ENCODE results near the gene RRBP1.

Gene RRBP1

DNA sequence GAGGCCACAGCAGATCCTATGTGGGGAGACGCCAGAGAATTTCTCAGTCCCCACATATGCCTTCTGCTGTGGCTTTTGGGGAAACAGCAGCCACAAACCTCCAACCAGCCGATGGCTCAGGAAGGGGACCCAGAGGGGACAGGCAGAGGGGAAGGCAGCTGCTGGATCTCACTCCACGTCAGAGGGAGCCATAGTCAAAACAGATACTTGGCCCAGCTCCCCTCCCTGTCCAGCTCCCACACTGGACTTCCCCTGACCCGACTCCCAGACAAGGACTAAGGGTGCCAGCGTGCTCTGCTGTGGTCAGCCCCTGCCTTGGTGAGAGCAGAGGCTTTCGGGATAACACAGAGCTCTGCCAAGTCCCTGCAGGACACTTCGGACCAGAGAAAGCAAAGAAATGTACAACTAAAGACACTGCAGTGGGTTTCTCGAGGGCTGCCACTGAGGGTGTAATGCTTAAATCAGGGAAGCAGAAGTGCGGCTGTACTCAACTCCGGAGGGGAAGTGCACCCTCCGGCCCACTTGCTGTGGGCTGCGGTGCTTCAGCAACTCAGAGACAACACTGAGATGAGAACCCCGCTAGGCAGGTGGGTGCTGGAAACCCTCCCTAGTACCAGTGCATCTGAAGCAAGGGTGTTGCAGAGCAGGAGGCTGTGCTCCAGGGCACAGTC is 47.2 kb downstream of the RRBP1 start:
- DNase-seq: no peak

DNA sequence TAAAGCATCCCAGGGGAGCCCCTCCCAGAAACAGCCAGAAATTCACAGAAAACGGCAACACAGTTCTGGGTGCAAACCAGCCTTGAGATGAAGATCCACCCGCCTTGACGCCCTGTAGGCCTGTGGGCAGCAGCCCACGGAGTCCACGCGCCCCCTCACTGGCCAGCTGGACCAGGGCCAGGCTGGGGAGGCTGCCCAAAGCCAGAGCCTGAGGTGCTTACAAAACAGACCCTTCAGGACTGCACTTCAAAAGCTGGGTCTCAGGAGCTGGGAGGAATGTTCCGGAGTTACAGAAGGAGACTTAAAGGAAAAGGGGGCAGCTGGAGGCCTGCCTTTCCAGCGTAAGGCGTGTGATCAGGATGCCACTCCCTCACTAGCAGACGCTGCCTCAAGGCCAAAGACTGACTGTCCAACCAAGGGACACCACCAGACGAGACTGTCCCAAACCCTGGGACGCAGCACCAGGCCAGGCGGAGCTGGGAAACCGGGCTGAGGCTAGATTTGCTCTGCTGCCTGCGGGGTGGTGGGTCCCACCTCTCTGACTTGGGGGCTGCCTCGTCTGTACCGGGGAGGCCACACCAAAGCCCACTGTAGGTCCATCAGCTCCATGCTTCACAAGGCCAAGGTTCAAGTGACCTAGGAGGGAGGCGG is 48.1 kb downstream of the RRBP1 start:
- no peak for DNase-seq

DNA sequence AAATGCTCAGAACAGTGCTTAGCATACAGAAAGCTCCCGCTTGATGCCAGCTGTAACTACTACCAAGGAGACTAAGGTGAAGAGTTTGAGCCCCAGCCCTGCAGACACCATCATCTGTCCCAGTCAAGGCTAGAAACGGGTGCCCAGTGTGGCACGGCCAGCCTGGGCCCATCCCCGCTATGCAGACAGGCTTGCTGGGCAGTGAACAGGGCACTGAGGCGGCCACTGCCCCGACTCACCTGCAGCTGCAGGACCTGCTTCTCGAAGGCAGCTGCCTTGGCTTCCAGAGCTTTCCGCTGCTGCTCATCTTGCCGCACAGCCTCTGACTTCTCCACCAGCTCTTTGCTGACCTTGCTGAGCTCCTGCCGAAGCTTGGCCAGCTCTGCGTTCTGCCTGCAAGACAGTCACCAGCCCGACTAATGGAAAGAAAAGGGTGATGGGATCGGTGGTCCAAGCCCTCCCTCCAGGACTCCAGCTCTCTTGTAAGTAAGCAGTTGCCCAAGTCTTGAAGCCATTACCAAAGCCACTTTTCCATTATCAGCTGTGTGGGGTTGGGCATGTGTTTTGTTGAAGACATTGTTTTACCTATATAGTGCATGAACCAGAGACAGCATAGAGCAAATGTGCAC is 48.7 kb downstream of the RRBP1 start:
- DNase-seq: no peak

DNA sequence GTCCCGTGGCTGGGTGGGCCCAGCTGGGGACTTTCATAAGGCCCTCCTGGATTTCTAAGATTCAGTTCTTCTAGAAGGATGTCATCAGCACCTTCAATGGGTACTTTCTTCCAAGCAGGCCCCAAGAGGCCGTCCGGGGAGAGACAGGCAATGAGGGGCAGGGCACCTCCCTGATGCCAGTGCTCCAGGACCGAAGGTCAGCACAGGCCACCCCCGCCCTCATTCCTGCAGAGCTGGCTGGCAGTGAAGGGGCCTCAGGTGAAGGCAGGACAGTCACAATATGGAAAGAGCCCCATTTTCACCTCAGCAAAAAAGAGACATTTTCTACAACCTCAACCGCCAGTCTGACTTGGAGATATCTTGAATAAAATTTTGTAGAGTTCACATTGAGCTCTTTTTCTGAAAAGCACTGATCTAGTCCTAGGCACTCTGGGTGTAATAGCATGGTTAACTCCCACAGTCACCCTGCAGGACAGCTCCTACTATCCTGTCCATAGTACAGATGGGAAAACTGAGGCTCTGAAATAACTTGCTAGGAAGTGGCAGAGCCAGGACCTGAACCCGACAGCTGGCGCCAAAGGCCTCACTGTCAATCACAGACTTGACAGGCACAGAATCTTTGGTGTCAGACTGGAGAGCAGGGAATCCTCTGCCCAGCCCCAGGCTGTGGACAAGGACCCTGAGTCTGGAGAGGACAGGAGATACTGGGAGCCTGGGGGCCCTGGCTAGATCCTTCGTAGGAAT is 50.3 kb downstream of the RRBP1 start:
- no peak for DNase-seq

DNA sequence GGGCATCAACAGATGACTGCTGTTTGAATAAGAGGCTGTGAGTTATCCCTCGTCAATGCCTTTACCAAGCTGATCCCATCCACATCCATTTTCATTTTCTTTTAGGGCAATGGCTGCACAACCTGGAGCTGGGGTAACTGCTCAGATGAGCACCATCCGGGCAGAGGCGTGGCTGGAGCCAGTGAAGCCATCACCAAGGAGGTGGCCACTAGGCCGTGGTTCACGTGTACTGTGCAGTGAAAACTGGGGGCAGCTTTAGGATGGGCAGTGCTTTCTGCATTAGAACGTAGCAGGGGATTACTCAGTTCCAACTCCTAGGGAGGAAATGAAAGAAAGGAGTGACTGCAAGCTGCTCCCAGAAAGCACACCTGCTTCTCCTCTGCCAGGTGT is 51.2 kb downstream of the RRBP1 start:
- no peak for DNase-seq

DNA sequence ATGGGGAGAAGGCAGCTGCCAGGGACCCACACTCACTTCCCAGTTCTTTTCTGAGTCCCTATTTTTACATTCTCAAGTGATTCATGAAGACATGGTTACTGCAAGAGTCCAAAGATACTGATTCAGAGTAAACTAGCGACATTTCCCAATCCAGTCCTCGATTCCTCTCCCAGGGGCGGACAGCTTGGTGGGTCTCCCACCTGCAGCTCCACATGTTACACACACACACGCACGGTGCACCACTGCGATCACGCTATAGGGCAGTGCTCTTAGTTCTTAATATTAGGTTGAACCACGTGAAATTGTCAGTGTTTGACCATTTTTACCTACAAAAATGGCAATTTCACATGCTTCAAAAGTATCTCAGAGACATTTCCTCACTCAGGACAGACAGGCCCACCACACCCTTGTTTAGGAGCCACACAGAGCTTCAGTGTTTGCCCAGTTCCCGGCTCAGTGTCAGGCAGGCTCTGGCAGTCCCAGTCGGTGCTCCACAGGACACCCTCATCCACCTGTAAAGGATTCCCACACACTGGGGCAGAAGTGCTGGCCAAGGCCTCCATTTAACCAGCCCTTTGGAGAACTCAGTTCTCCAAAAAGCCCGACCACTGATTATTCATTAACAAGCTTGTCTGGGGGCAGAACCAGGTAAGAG is 51.8 kb downstream of the RRBP1 start:
- DNase-seq: no peak

DNA sequence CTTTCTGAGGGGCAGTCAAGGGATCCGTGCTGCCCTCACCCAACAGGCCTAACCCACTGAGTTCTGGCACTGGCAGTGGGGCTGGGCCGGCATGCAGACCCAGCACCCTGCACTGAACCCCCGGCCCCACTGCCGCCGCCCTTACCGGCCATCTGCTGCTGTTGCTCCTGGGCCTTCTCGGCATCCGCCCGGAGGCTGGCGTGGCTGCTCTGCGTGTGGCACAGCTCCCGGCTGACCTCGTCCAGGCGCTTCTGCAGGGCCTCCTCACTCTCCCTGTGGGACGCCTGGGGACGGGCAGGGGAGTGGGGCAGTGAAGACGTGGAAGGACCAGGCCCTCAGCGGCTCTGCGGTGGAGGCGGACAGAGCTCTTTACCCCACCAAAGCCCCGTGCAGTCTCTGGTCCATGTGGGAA is 52.4 kb downstream of the RRBP1 start:
- DNase-seq: no peak

DNA sequence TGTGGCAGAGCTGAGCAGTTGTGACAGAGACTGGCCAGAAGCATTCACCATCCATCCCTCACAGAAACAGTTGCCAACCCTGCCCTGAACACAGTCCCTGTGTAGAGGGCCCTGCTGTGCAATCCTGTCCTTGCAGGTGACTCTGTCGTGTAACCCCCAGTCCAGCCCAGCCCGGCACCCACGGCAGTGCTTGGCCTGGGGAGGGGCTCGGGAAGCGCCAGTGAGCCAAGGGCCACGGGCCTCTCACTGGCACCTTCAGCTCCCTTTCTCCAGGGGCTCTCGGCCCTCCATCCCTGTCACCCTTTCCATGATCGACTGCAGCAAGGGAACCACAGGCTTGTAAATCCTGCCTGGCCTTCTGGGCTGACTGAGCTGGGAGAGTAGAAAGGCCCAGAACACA is 53.0 kb downstream of the RRBP1 start:
- no peak for DNase-seq

DNA sequence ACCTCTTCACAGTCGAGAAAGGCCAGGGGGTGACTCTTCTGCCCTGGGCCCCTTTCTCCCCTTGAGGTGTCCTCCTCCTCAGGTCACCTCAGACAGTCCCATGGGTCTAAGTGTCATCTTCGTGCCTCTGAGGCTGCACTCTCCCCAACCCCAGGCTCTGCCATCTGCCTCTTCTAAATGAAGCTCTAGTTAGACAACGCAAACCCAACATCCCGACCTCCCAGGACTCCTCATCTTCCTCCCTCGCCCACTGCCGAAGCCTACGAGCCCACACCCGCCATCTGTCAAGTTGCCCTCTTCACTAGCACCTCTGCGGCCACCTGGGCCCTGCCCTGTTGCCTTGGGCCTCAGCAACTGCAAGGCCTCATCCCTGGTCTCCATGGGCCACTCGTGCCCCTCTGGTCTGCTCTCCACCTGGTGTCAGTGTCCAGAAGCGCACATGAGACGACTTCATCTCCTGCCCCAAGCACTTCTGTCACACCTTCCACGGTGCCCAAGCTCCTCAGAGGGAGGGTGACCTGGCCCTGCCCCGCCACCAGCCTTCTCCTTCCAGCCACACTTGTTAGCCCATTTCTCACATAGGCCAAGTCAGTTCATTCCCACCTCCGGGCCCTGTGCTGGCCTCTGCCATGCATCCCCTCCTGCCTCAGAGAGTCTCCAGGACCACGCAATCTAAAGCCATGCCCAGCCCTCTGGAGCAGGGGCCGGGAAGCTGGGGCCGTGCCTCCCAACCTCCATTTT is 53.8 kb downstream of the RRBP1 start:
- DNase-seq: no peak

DNA sequence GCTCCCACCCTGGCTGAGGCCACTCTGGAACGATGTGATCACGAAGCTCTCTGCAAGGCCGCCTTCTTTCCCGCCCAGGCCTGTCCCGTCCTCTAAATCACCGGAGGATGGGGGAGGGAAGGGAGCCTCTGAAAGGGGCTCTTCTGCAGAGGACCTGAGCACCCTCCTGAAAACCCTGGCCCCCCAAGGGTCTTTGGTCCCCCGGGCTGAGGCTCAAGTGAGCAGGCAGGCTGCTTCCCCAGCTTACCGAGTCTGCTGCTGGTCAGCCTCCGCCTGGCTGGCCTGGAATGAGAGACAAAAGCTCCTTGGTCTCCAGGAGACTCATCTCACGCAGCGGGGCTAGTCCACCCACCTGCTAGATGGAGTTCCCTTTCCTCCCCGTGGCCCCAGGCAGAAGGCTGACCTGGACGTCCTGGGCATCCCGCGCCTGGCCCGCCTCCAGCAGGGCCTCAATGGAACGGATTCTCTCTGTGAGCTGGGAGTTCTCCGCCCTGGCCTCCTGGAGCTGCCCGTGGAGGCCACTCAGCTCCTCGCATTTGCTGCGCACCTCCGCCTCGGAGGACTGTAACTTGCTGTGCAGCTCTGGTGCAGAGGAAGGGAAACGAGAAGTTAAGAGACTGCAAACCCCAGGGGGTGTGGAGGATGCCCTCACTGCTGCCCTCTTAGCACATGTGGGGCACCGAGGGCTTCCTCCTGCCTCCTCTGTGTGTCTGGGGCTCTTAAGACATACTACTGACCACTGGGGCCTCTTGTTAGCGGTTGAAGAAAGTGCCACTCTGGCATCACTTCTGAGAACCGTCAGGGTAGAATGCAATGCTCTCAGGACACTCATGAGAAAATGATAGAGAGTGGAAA is 54.7 kb downstream of the RRBP1 start:
- DNase-seq: no peak

DNA sequence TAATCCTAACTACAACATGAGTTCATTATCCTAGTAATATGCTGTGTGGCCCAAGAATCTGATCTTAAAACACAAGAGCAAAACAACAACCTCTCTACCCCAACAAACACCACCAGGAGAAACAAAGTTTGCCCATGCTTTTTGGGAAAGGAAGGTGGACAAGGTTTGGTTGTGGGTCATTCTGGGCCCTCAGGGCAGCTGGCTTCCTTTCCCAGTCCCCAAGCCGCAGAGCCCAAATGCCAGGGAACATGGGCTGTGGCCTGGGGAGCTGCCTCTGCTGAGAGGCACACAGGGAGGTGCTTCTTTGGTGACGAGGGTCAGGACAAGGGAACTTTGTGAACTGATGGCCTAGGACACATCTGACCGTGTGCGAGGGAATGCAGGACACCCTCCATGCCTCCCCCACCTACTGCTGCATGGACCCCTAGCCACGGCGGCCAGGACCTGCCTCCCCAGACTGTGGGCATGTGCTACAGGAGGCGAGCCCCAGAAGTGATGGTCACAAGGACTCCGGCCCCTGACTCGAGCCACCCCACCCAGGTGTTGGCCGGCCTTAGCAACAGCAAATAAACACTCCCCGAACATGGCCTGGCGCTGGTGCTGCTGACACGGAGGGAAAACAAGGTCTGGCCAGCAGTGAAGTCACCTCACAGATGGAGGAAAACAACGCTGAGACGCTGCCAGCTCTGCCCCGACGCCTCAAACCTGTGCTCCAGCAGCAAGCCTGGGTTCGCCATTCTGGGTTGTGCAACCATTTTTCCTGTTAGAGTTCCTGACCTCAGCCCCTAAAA is 55.6 kb downstream of the RRBP1 start:
- no peak for DNase-seq

DNA sequence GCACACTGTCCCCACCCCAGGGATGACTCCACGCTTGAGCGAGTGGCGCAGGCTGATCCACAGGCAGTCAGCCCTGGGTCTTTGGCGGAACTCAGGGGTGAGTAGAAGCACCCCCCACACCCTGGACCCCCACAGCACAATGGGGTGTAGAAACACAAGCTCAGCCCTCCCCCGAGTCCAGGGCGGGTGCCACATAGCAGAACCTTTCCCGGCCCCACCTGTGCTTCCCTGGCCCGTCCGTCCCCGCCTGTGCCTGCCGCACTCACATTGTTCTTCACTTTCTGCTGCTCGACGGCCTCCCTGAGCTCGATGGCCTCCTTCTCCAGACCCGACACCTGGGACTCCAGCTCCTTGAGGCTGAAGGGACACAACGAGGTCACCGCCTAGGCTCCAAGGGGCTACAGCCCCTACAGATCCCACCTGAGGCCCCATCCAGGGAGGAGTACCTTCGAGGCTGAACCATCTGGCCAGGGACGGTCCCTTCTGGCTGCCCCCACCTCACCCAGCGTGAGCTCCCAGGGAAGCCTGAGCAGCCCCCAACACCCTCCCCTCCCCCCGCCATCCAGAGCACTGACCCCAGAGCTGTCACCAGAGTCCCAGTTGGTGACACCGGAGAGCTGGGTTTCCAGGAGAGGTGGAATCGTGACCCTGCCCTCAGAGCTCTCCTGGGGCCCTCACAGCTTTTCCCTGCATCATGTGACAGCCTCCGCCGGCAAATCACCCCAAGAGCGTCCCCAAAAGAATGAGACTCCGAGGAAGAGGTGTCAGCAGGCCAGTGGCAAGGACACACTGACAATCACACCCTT is 56.6 kb downstream of the RRBP1 start:
- DNase-seq: no peak

DNA sequence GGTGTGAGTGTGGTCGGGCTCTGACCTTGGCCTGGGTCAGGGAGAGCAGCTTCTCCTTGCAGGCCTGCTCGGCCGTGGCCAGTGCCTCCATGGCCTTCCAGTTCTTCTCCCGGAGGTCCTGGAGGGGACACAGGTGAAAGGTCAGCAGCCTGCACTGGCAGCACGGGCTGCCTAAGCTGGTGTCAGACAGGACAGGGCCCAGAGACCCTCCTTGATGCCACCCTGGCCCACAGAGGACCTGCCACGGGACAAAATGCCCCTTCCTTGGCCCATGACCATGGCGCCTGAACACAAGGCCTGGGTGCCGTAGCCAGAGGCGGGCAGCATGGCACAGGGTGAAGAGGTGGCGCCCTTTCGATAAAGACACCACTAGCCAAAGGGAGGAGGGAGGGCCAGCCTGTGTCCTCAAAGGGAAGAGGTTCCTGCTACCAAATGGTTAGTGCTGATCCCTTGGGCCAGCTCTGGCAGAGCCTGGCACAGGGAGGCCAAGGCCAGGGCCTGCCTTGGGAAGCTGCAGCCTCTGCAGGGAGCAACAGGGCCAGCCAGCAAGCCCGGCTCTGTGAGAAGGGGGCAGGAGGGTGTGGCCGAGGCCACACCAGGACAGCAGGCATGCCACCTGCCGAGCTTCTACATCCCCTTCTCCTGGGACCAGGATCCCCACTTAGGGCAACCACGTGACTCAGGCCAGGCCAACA is 57.3 kb downstream of the RRBP1 start:
- DNase-seq: no peak

DNA sequence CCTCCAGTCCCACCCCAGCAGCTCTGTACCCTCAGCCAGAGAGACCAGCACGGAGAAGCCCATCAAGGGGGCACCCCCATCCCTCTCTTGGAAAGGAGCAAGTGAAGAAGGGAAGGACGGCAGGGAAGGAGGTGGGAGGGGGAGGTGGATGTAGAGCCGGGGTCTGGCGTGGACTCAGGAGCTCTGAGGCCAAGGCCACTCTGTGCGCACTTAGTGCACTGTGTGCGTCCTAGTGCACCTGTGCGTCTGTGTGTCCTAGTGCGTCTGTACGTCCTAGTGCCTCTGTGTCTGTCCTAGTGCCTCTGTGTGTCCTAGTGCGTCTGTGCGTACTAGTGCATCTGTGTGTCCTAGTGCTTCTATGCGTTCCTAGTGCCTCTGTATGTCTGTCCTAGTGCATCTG is 58.0 kb downstream of the RRBP1 start:
- DNase-seq: no peak

DNA sequence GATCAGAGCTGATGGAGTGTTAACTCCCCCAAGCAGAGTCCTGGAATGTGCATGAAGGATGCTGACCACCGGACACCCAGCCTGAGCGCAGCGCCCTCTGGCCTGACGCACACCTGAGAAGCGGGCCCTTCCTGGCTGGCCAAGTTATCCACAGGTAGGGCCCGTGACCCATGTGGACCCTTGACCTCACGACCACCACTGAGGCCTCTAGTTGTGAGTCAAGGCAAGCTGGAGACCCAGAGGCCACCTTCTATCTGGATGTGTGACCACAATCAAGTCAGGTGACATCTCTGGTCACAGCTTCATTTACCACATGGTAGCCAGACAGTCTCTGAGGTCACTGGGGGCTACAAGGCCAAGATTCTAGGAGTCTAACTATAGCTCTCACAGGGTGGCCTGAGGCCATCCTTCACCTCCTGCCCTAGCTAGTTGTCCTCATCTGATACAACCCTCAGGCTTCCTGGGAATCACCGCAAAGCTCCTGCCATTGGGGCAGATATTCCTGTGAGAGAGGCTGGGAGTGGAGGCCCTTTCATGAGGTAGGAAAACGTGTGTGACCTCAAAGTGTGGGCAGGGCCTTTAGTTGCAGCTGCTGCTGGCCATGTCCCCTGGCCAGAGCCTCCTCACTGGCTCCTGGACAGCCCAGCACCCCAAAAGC is 59.1 kb downstream of the RRBP1 start:
- DNase-seq: no peak

DNA sequence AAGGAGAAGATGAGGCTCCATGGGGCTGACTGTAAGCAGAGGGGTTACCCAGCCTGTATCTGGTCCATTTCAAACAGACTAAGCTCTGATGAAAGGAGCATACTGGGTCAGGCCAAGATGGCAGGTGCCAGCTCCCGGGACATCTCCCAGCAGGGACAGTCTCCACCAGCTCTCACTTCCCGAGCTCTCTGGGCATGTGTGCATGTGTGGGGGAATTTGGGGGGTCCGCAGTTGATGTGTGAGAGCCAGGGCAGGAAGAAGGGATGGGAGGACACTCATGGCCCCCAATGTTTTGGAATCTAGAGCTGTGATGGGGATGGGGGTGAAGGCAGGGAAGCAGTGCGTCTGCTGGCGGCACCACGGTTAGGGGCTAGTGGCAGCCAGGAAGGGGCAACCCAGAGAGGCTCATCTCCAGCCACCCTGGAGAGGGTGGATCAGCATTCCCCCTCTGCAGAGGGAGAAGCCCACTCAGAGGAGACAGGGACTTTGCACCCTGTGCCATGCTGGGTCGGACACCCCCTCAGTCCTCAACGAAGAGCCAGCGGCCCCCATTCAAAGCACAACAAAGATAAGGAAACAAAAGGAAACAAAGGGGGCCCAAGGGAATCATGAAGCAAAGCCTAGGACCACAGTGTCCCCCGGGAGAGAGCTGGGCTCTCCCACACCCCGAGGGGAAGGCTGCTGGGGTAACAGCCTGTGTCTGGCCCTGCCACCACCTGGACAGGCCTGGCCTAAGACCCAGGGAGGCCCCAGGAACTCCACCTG is 59.8 kb downstream of the RRBP1 start:
- DNase-seq: no peak

DNA sequence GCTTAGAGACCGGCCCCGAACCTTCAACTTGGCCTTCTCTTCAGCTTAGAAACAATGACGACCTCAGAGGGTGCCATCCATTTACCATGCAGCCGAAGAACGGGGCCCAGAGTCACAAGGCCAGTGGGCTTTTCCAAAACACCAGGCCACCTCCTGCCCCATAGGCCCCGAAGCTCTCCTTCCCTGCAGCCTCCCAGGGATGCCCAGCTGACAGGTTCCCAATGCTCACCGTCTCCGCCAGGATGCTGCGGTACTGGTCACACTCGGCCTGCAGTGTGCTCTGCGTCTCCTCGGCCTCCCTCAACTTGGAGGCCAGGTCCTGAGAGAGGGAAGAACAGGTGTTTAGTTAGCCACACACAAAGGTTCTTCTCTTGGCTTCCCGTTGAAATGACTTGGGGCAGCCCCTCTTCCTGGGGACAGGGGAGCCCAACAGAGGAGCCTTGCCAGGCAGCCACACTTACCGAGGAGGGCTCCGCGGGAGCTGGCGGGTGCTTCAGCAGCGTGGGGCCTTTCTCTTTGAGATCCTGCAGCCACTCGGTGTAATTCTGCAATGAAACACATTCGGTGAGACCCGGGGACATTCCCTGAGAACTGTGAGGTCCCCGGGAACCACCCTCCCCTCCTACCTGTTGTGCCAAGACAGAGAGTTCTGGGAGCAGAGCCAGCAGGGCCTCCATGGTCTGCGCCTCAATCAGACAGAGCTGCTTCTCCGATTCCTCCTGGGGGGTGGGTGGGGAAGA is 60.6 kb downstream of the RRBP1 start:
- DNase-seq: peak; percentile 38

Measured in activated CD8-positive, alpha-beta memory T cell treated with anti-CD3 and anti-CD28 coated beads for 24 hours (primary cell).